GM12892 (cell line): Measurements from ENCODE around the gene IPO7. TPM values are rescaled to one million over a fixed set of nuclear protein-coding genes. Genes with fewer than 3 reads are reported as not detected.
"Not testable (repeated sequence)": the region's sequence is repeated elsewhere in the genome, so short reads cannot be mapped to it uniquely, and the experiment has no call there.

Experiments
- DNase-seq: peaks from one replicate; pipeline ENCODE4 v3.0.0; 2011; ENCODE audit not compliant: insufficient read length
- FAIRE-seq: peaks from 2 replicates; lab custom pipeline; 2011; peaks lifted over from hg19 to GRCh38; lab: Jason Lieb, UNC
- POLR2A ChIP-seq: IDR thresholded peaks from 2 replicates; pipeline ENCODE4 v1.6.1; 2011; ENCODE audit warnings: low read depth, low read length, control low read depth
- POLR2AphosphoS5 ChIP-seq: IDR thresholded peaks from 2 replicates; pipeline ENCODE4 v1.6.1; 2011; ENCODE audit warnings: low read depth, low read length, control low read depth
- TAF1 ChIP-seq: IDR thresholded peaks from 2 replicates; pipeline ENCODE4 v1.6.1; 2011; ENCODE audit warnings: low read depth, mild to moderate bottlenecking, control low read depth, low read length, borderline replicate concordance
- polyA plus RNA-seq: library from polyadenylated mRNA; unstranded; fragments of >200 nt; gene quantifications from one replicate; pipeline ENCODE4 v1.2.1, GENCODE V29; 2012; ENCODE audit warnings: missing spikeins, inconsistent platforms; ENCODE audit not compliant: missing spikeins

IPO7 gene
- 34.8 TPM for polyA plus RNA-seq

- FAIRE-seq = peak; percentile 96
- peak; percentile 98 for TF ChIP-seq POLR2A
- peak; percentile 96 for TF ChIP-seq POLR2AphosphoS5
- TF ChIP-seq TAF1 = peak; percentile 93
These were observed at the start of gene IPO7 for GRCh38 chr11:9384535-9385326. TSS of gene IPO7 (plus strand) at chr11:9384652. CDS start at chr11:9384764, 112 bp downstream.

GRCh38 chr11:9341638-9342178, 42.7 kb upstream of the IPO7 start:
- FAIRE-seq (no peak), DNase-seq (no peak)
- TF ChIP-seq POLR2A (no peak), POLR2AphosphoS5 (no peak), TAF1 (no peak)

More at GRCh38 chr11:9384535-9385326, at the start of gene IPO7:
- DNase-seq = peak; percentile 86

- FAIRE-seq (no peak), DNase-seq (no peak)
- no peak for TF ChIP-seq POLR2AphosphoS5
- no peak for TF ChIP-seq POLR2A
- TF ChIP-seq TAF1 = no peak
These were observed 40.3 kb upstream of the IPO7 start for GRCh38 chr11:9344061-9344680.

- TF ChIP-seq POLR2A (no peak), TAF1 (no peak), POLR2AphosphoS5 (no peak)
- DNase-seq (no peak), FAIRE-seq (no peak)
These were observed 37.4 kb upstream of the IPO7 start for GRCh38 chr11:9347100-9347499.

GRCh38 chr11:9347779-9348178, 36.7 kb upstream of the IPO7 start:
- not testable (repeated sequence) for FAIRE-seq, DNase-seq

- no peak for DNase-seq
- no peak for TF ChIP-seq POLR2AphosphoS5
- no peak for TF ChIP-seq TAF1
- TF ChIP-seq POLR2A = no peak
- no peak for FAIRE-seq
These were observed 33.1 kb upstream of the IPO7 start for GRCh38 chr11:9351321-9351881.

GRCh38 chr11:9357041-9357440, 27.4 kb upstream of the IPO7 start:
- DNase-seq = no peak
- TF ChIP-seq TAF1 (no peak), POLR2AphosphoS5 (no peak), POLR2A (no peak)
- FAIRE-seq = no peak

- FAIRE-seq, DNase-seq: not testable (repeated sequence)
These were observed 23.4 kb upstream of the IPO7 start for GRCh38 chr11:9360862-9361622.

GRCh38 chr11:9362393-9362863, 22.0 kb upstream of the IPO7 start:
- FAIRE-seq = no peak
- TF ChIP-seq POLR2A (no peak), TAF1 (no peak), POLR2AphosphoS5 (no peak)

GRCh38 chr11:9363954-9364912, 20.2 kb upstream of the IPO7 start:
- DNase-seq (peak; percentile 79), FAIRE-seq (peak; percentile 97)
- TF ChIP-seq TAF1 (peak; percentile 89), POLR2AphosphoS5 (peak; percentile 94), POLR2A (peak; percentile 94)

More at GRCh38 chr11:9362393-9362863, 22.0 kb upstream of the IPO7 start:
- DNase-seq = no peak
